ENCODE results near the gene RTP5. TPM values are rescaled to one million over a fixed set of nuclear protein-coding genes. Genes with fewer than 3 reads are reported as not detected.
"Not testable (repeated sequence)": the region's sequence is repeated elsewhere in the genome, so short reads cannot be mapped to it uniquely, and the experiment has no call there.

Gene RTP5
- total RNA-seq, 1 donor from 2014 or later: not detected

DNA sequence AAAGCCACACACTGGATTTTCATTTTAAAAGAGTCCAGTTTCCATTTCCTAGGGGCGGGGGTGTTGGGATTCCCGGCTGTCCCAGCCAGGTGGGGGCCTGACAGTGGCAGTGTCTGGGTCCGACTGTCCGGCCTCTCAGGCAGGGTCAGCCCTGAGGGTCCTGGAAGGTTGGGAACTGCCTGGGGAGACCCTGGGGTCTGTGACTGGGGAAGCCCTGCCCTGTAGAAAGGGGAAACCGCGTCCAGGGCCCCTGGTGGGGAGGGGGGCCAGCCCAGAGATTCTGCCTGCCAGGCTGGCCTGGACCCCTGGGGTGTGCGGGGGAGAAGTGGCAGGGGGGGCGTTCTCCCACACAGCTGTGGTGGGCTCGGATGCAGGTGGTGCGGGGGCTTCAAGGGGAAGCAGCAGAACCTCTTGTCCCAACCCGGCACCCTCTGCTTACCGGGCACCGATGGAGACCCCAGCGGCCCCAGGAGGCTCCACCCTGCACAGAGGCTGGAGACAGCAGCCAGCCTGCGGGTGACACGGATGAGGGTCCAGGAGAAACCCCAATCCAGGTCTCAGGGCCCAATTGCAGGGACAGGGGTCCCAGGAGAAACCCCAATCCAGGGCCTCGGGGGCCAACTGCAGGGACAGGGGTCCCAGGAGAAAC is 4.9 kb downstream of the RTP5 start:
- Histone ChIP-seq H3K27me3 (ENCODE audit: insufficient read depth, low read length) (peaks cover 3% of the 10 kb centered on the region), H3K4me1 (ENCODE audit: insufficient read depth, low read length) (no peaks in the 10 kb centered on the region), H2AFZ (ENCODE audit: low read depth, low read length) (no peak overlapping the region), H3K4me2 (ENCODE audit: low read length) (no peak overlapping the region), H3K79me2 (ENCODE audit: insufficient read depth, low read length) (no peaks in the 10 kb centered on the region), H3K36me3 (ENCODE audit: insufficient read depth, low read length) (no peaks in the 10 kb centered on the region), H3K4me3 (ENCODE audit: insufficient read depth, low read depth, low read length) (no peak overlapping the region), H3K27ac (ENCODE audit: low read depth, low read length) (no peak overlapping the region), H3K9ac (ENCODE audit: low read length) (no peak overlapping the region), H3K9me3 (ENCODE audit: insufficient read depth, low read depth, low read length) (no peaks in the 10 kb centered on the region), H4K20me1 (ENCODE audit: insufficient read depth, low read length) (no peaks in the 10 kb centered on the region)
- Mint-ChIP-seq H3K4me3 (ENCODE audit: unreplicated experiment) (no peak overlapping the region), H3K27me3 (ENCODE audit: low read depth, unreplicated experiment) (peaks cover 4% of the 10 kb centered on the region), H3K27ac (ENCODE audit: unreplicated experiment) (no peak overlapping the region), H3K36me3 (ENCODE audit: low read depth, unreplicated experiment) (peaks cover 2% of the 10 kb centered on the region), H3K9me3 (ENCODE audit: unreplicated experiment) (peaks cover 1% of the 10 kb centered on the region), H3K4me1 (ENCODE audit: low read depth, unreplicated experiment) (no peaks in the 10 kb centered on the region)
- DNase-seq (ENCODE audit: low read depth) (no peak), FAIRE-seq (no peak)
- TF ChIP-seq, protein P1, sequence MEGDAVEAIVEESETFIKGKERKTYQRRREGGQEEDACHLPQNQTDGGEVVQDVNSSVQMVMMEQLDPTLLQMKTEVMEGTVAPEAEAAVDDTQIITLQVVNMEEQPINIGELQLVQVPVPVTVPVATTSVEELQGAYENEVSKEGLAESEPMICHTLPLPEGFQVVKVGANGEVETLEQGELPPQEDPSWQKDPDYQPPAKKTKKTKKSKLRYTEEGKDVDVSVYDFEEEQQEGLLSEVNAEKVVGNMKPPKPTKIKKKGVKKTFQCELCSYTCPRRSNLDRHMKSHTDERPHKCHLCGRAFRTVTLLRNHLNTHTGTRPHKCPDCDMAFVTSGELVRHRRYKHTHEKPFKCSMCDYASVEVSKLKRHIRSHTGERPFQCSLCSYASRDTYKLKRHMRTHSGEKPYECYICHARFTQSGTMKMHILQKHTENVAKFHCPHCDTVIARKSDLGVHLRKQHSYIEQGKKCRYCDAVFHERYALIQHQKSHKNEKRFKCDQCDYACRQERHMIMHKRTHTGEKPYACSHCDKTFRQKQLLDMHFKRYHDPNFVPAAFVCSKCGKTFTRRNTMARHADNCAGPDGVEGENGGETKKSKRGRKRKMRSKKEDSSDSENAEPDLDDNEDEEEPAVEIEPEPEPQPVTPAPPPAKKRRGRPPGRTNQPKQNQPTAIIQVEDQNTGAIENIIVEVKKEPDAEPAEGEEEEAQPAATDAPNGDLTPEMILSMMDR (IDR thresholded peaks at IDR 0.05; ENCODE audit: insufficient read depth, low read depth, low read length): no peak
- TF ChIP-seq EZH2 (IDR thresholded peaks at IDR 0.05; ENCODE audit: insufficient read depth, low read length): no peak

DNA sequence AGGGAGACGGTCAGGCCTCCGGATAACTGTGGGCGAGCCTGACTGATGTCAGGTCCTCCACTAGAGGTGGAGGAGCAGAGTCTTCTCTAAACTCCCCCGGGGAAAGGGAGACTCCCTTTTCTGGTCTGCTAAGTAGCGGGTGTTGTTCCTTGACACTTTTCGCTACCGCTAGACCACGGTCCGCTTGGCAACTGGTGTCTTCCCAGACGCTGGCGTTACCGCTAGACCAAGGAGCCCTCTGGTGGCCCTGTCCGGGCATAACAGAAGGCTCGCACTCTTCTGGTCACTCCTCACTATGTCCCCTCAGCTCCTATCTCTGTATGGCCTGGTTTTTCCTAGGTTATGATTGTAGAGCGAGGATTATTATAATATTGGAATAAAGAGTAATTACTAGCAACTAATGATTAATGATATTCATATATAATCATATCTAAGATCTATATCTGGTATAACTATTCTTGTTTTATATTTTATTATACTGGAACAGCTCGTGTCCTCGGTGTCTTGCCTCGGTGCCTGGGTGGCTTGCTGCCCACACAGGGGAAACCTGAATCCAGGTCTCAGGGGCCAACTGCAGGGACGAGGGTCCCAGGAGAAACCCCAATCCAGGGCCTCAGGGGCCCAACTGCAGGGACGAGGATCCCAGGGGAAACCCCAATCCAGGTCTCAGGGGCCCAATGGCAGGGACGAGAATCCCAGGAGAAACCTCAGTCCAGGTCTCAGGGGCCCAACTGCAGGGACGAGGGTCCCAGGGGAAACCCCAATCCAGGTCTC is 6.4 kb downstream of the RTP5 start:
- not testable (repeated sequence) for H3K9me3 ChIP-seq (ENCODE audit: insufficient read depth, low read depth, low read length); H3K27me3 Mint-ChIP-seq (ENCODE audit: low read depth, unreplicated experiment); H3K36me3 Mint-ChIP-seq (ENCODE audit: low read depth, unreplicated experiment); H3K4me1 ChIP-seq (ENCODE audit: insufficient read depth, low read length); H3K27ac ChIP-seq (ENCODE audit: low read depth, low read length); H3K36me3 ChIP-seq (ENCODE audit: insufficient read depth, low read length); H3K9ac ChIP-seq (ENCODE audit: low read length); DNase-seq (ENCODE audit: low read depth); FAIRE-seq; H3K4me3 Mint-ChIP-seq (ENCODE audit: unreplicated experiment); H3K4me3 ChIP-seq (ENCODE audit: insufficient read depth, low read depth, low read length); H3K27me3 ChIP-seq (ENCODE audit: insufficient read depth, low read length); H2AFZ ChIP-seq (ENCODE audit: low read depth, low read length); H4K20me1 ChIP-seq (ENCODE audit: insufficient read depth, low read length); H3K9me3 Mint-ChIP-seq (ENCODE audit: unreplicated experiment); H3K27ac Mint-ChIP-seq (ENCODE audit: unreplicated experiment); H3K4me2 ChIP-seq (ENCODE audit: low read length); H3K79me2 ChIP-seq (ENCODE audit: insufficient read depth, low read length); H3K4me1 Mint-ChIP-seq (ENCODE audit: low read depth, unreplicated experiment)
- TF ChIP-seq, protein P1 (IDR thresholded peaks at IDR 0.05; ENCODE audit: insufficient read depth, low read depth, low read length): peak; percentile 12
